Esophagus squamous epithelium (tissue), 5 donors: ENCODE measurements around the gene PPFIA4. TPM values are rescaled to one million over a fixed set of nuclear protein-coding genes. Genes with fewer than 3 reads are reported as not detected.

Source experiments
- DNase-seq: peaks from one replicate; lab custom pipeline; 2025; lab: John Stamatoyannopoulos, UW
- H3K27ac ChIP-seq, 4 donors: fragments of 200-600 bp; sonication (generic); one replicate each; pipeline ENCODE4 v1.5.1; 2016 to 2019; ENCODE audit warnings: mild to moderate bottlenecking in 1 of 4
- H3K27me3 ChIP-seq, 4 donors: fragments of 200-600 bp; sonication (generic); 1 replicate in 3 of 4; 2 replicates in 1 of 4; pipeline versions ENCODE4 v1.5.1 to v1.6.0; 2017 to 2021; ENCODE audit warnings: antibody characterized with exemption in 1 of 4
- H3K36me3 ChIP-seq, 3 donors: fragments of 200-600 bp; sonication (generic); one replicate each; pipeline ENCODE4 v1.5.1; 2016 to 2019
- H3K4me1 ChIP-seq, 3 donors: fragments of 200-600 bp; sonication (generic); one replicate each; pipeline ENCODE4 v1.5.1; 2017 to 2019
- H3K4me3 ChIP-seq, 4 donors: fragments of 200-600 bp; sonication (generic); 1 replicate in 3 of 4; 2 replicates in 1 of 4; pipeline ENCODE4 v1.5.1; 2016 to 2019; ENCODE audit warnings: mild to moderate bottlenecking in 2 of 4, moderate library complexity in 1 of 4
- H3K9me3 ChIP-seq, 3 donors: fragments of 200-600 bp; sonication (generic); one replicate each; pipeline ENCODE4 v1.5.1; 2016 to 2019
- CTCF ChIP-seq, 6 experiments: fragments of 450-650 bp in 4 of 6; fragments of 200-600 bp in 2 of 6; sonication (generic) in 2 of 6; IDR thresholded peaks; one replicate each; pipeline ENCODE4 v1.5.1; 2016 to 2019; ENCODE audit warnings: antibody characterized with exemption in 6 of 6, mild to moderate bottlenecking in 4 of 6, moderate library complexity in 4 of 6
- POLR2A ChIP-seq, 4 donors: fragments of 450-650 bp; IDR thresholded peaks; one replicate each; pipeline ENCODE4 v1.6.1; 2017; ENCODE audit warnings: antibody characterized with exemption in 4 of 4, mild to moderate bottlenecking in 4 of 4, moderate library complexity in 3 of 4
- WGBS, 2 donors: methylation state at CpG; one replicate each; pipeline ENCODE4 v1.1.5; 2018; 5-methylcytosine and 5-hydroxymethylcytosine counted together
- intact Hi-C: fragments of 100-400 bp; cut with DNase I; formaldehyde crosslinking; loops from one replicate; pipeline ENCODE4 v1.15.0; 2022
- total RNA-seq, 4 donors: library from RNA; depleted of rRNA; stranded (reverse); fragments of >200 nt; gene quantifications; one replicate each; pipeline ENCODE4 v1.1.0, GENCODE V29; 2016
- donor health status: DM: yes; HTN: yes; CAD: no.

PPFIA4 gene
- total RNA-seq, 4 donors from 2014 or later = 0.35 to 1.7 (median 0.93) TPM

- H3K36me3 ChIP-seq = no peaks in the 10 kb centered on the region
- 25 to 28% methylated on average over 8 to 9 of the region's 12 CpGs for WGBS, 2 donors
- no peak for DNase-seq
- intact Hi-C loops = no loop called here
- peak overlapping the region in 3 of 4 donors; percentile 34 to 64 (median 36) for H3K4me3 ChIP-seq
- peaks cover 13 to 50% (median 21%) of the 10 kb centered on the region in 3 donors for H3K4me1 ChIP-seq
- H3K27ac ChIP-seq = peak overlapping the region in 3 of 4 donors; percentile 43 to 64 (median 54)
- TF ChIP-seq POLR2A (IDR thresholded peaks at IDR 0.05) = no peak
- no peak for TF ChIP-seq CTCF (IDR thresholded peaks at IDR 0.05)
- no peaks in the 10 kb centered on the region for H3K9me3 ChIP-seq
- peaks cover 0 to 82% (median 0%) of the 10 kb centered on the region in 4 donors for H3K27me3 ChIP-seq
Measured at GRCh38 chr1:203126866-203127665, 100.8 kb downstream of the PPFIA4 start.

DNA sequence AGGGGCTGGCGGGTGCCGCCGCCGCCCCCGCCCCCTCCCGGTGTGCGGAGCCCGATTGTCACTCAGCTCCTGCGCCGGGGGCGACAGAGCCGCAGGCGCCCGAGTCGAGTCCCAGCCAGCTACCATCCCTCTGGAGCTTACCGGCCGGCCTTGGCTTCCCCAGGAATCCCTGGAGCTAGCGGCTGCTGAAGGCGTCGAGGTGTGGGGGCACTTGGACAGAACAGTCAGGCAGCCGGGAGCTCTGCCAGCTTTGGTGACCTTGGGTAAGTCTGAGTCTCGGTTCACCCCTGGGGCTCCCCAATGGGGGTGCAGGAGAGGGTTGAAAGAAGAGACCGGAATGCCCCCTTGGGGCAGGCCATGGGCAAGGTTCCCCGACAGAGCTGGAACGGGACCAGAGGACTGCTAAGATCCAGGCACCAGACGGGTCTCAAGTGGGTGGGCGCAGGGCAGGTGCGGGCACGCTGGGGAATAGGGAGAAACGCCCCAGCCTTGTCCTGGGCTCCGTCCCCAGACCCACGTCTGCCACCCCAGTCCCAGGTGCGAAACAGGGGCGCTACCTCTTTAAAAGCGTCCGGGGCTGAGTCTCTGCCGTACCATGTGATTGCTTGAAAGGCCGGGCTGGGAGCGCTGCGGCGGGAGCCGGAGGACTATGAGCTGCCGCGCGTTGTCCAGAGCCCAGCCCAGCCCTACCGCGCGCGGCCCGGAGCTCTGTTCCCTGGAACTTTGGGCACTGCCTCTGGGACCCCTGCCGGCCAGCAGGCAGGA, 101.6 kb downstream of the PPFIA4 start, which contains the start of gene ADORA1:
Gene ADORA1 (plus strand): TSS at position 61 of the 765 bp plus-strand sequence. CDS start 1,116 bp downstream, outside the sequence.
- no peak for DNase-seq
- no peaks in the 10 kb centered on the region for H3K36me3 ChIP-seq
- TF ChIP-seq CTCF (IDR thresholded peaks at IDR 0.05) (no peak), POLR2A (IDR thresholded peaks at IDR 0.05) (no peak)
- WGBS, 2 donors = 0% methylated on average over 7 of the region's 51 CpGs; no CpG with 5 or more reads in 1 of the 2 donors
- intact Hi-C loops = no loop called here
- H3K27ac ChIP-seq = peak within 1 kb of the TSS in 3 of 4 donors; percentile 43 to 64 (median 54)
- H3K27me3 ChIP-seq = peaks cover 0 to 74% (median 0%) of the 10 kb centered on the region in 4 donors
- H3K9me3 ChIP-seq = no peaks in the 10 kb centered on the region
- peaks cover 13 to 50% (median 21%) of the 10 kb centered on the region in 3 donors for H3K4me1 ChIP-seq
- H3K4me3 ChIP-seq = peak within 1 kb of the TSS; percentile 20 to 64 (median 35)

GRCh38 chr1:203128431-203128715, 102.1 kb downstream of the PPFIA4 start:
- peak overlapping the region in 2 of 4 donors; percentile 43 to 64 for H3K27ac ChIP-seq

More at GRCh38 chr1:203128431-203128715, 102.1 kb downstream of the PPFIA4 start:
- peaks cover 13 to 50% (median 21%) of the 10 kb centered on the region in 3 donors for H3K4me1 ChIP-seq
- H3K27me3 ChIP-seq = peaks cover 0 to 69% (median 0%) of the 10 kb centered on the region in 4 donors
- DNase-seq = no peak
- WGBS, 2 donors = 11 to 71% methylated on average over 1 to 4 of the region's 7 CpGs
- H3K36me3 ChIP-seq = no peaks in the 10 kb centered on the region
- no peaks in the 10 kb centered on the region for H3K9me3 ChIP-seq
- peak overlapping the region; percentile 20 to 64 (median 35) for H3K4me3 ChIP-seq
- intact Hi-C loops = no loop called here
- no peak for TF ChIP-seq CTCF (IDR thresholded peaks at IDR 0.05)
- TF ChIP-seq POLR2A (IDR thresholded peaks at IDR 0.05) = no peak

Other genes with a start within 250 kb of the PPFIA4 start
- 10 to 100 TPM; 41.2 to 88.9 (median 60.3) TPM for gene KDM5B, start 218.1 kb upstream of the PPFIA4 start, total RNA-seq
- gene PCAT6, start 215.5 kb upstream of the PPFIA4 start, total RNA-seq = 1 to 10 TPM in 2 of 4 donors, under 1 TPM in 2; 0.57 to 1.2 (median 1.1) TPM
- 10 to 100 TPM in 2 of 4 donors, 1 to 10 TPM in 2; 4.9 to 10.4 (median 8.0) TPM for gene RABIF, start 137.3 kb upstream of the PPFIA4 start, total RNA-seq
- gene KLHL12, start 99.3 kb upstream of the PPFIA4 start, total RNA-seq = 10 to 100 TPM; 11.1 to 19.9 (median 14.1) TPM
- 100 to 1,000 TPM in 3 of 4 donors, 10 to 100 TPM in 1; 94.0 to 114 (median 107) TPM for gene ADIPOR1, start 68.2 kb upstream of the PPFIA4 start, total RNA-seq
- 100 to 1,000 TPM in 1 of 4 donors, 10 to 100 TPM in 3; 52.6 to 103 (median 73.1) TPM for gene CYB5R1, start 59.2 kb upstream of the PPFIA4 start, total RNA-seq
- gene TMEM183A, start 19.1 kb upstream of the PPFIA4 start, total RNA-seq = 10 to 100 TPM; 39.4 to 77.4 (median 66.5) TPM
- not detected for gene MYOG, start 59.5 kb downstream of the PPFIA4 start, total RNA-seq
- gene ADORA1, start 101.2 kb downstream of the PPFIA4 start, total RNA-seq = 1 to 10 TPM in 1 of 4 donors, under 1 TPM in 2, not detected in 1; 0.64 to 1.7 (median 0.66) TPM
- gene MYBPH, start 149.3 kb downstream of the PPFIA4 start, total RNA-seq = not detected
- gene CHI3L1, start 160.2 kb downstream of the PPFIA4 start, total RNA-seq = 10 to 100 TPM in 2 of 4 donors, 1 to 10 TPM in 1, under 1 TPM in 1; 0.38 to 10.9 (median 9.1) TPM
- gene CHIT1, start 203.2 kb downstream of the PPFIA4 start, total RNA-seq = under 1 TPM in 1 of 4 donors, not detected in 3; 1.00 TPM